Bronchial epithelial cell (primary cell): ENCODE measurements around the gene YEATS2. TPM values are rescaled to one million over a fixed set of nuclear protein-coding genes. Genes with fewer than 3 reads are reported as not detected.

Experiments
- DNase-seq: peaks from one replicate; pipeline ENCODE4 v3.0.0-alpha.2; 2010; ENCODE audit warnings: low read depth
- FAIRE-seq: peaks from 2 replicates; lab custom pipeline; 2011; peaks lifted over from hg19 to GRCh38; lab: Jason Lieb, UNC
- H3K27me3 ChIP-seq: 2 replicates; pipeline ENCODE4 v1.5.1; 2011; ENCODE audit warnings: low read length; ENCODE audit not compliant: control insufficient read depth, insufficient read depth
- H3K36me3 ChIP-seq: 2 replicates; pipeline ENCODE4 v1.5.1; 2011; ENCODE audit warnings: low read length; ENCODE audit not compliant: control insufficient read depth, insufficient read depth
- H3K4me3 ChIP-seq: 2 replicates; pipeline ENCODE4 v1.5.1; 2011; ENCODE audit warnings: mild to moderate bottlenecking, low read depth, low read length, control low read depth
- CTCF ChIP-seq: IDR thresholded peaks from 2 replicates; pipeline ENCODE4 v1.5.1; 2011; ENCODE audit warnings: mild to moderate bottlenecking, moderate library complexity, low read length, control low read depth, inconsistent platforms; ENCODE audit not compliant: insufficient read depth, severe bottlenecking
- total RNA-seq: library from RNA; depleted of rRNA; stranded (reverse); fragments of >200 nt; gene quantifications from 2 replicates; pipeline ENCODE4 v1.2.1, GENCODE V29; 2014

YEATS2 gene
- total RNA-seq, 1 donor from 2014 or later, result 18.2 TPM

DNA sequence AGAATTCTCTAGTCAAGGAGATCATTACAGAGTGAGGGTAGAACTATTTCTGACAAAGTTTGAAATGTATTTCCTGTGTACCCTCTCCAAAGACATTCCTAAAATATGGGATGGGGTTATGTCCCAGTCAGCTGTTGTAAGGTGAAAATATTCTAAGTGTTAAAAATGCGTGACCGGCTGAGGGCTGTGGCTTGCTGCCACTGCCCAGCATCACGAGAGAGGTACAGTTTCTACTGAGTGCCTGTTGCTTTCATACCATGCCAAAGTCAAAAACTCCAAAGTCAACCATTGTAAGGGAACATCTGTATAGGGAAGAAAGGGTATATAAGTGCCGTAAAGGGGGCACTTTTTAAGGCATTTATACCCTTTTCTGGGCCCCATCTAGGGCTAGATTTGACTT, 96.9 kb downstream of the YEATS2 start:
- DNase-seq, result no peak
- no peak for FAIRE-seq
- Histone ChIP-seq H3K27me3 (no peaks in the 10 kb centered on the region), H3K4me3 (no peak overlapping the region), H3K36me3 (peaks cover 20% of the 10 kb centered on the region)
- no peak for TF ChIP-seq CTCF

DNA sequence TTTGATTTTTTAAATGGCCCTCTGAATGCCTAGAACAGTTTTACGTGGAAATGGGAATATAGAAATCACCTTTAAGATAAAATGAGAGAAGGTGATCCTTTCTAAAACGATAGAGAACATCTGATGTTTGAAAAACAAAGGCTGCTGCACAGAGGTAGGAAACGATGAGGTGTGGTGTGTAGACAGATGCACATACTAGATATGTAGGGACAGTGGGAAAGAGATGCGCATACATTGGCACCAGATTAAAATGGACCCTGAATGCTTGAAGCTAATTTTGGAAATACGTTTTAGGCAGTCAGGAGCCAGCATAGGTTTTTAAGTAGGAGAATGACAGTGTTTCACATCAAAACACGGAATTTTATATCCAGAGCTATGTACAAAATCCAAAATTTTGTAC, 98.8 kb downstream of the YEATS2 start:
- DNase-seq (no peak), FAIRE-seq (no peak)
- no peak for TF ChIP-seq CTCF
- no peaks in the 10 kb centered on the region for H3K27me3 ChIP-seq
- H3K4me3 ChIP-seq, result no peak overlapping the region
- H3K36me3 ChIP-seq, result peaks cover 20% of the 10 kb centered on the region

GRCh38 chr3:183797996-183798395, 100.4 kb downstream of the YEATS2 start:
- H3K27me3 ChIP-seq, result no peaks in the 10 kb centered on the region
- DNase-seq, result no peak
- TF ChIP-seq CTCF, result no peak
- no peak overlapping the region for H3K4me3 ChIP-seq
- no peak for FAIRE-seq
- peaks cover 26% of the 10 kb centered on the region for H3K36me3 ChIP-seq

GRCh38 chr3:183799461-183799860, 101.9 kb downstream of the YEATS2 start:
- no peak for TF ChIP-seq CTCF
- H3K36me3 ChIP-seq, result peaks cover 29% of the 10 kb centered on the region
- no peak overlapping the region for H3K4me3 ChIP-seq
- no peaks in the 10 kb centered on the region for H3K27me3 ChIP-seq
- no peak for DNase-seq
- no peak for FAIRE-seq

DNA sequence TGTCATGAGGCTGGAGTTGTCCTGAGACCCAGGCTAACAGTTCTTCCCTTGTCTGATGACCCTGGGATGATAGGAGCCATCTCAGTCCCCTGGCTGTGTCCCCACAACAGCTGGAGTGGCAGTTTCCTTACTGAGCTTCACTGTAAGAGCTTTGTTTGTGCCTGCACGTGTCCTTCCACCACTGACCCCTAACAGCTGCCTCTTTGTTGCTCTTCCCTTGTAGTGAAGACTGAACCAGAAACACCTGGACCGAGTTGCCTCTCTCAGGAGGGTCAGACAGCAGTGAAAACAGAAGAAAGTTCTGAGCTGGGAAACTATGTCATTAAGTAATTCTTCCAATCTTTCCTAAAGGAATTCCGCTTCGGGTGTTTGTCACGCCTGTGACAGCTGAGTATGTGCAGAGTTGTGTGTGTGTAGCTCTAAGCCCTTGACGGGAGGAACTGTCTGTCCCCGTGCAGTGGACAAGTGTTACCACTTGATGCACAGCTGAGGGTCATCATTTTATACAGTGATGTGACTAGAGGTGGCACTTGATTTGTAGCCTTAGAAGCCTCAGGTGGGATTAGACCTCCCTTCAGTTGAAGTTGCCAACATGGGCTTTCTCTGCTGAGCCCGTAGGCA, 102.8 kb downstream of the YEATS2 start:
- Histone ChIP-seq H3K36me3 (peaks cover 29% of the 10 kb centered on the region), H3K4me3 (no peak overlapping the region), H3K27me3 (no peaks in the 10 kb centered on the region)
- DNase-seq (no peak), FAIRE-seq (no peak)
- TF ChIP-seq CTCF, result no peak

DNA sequence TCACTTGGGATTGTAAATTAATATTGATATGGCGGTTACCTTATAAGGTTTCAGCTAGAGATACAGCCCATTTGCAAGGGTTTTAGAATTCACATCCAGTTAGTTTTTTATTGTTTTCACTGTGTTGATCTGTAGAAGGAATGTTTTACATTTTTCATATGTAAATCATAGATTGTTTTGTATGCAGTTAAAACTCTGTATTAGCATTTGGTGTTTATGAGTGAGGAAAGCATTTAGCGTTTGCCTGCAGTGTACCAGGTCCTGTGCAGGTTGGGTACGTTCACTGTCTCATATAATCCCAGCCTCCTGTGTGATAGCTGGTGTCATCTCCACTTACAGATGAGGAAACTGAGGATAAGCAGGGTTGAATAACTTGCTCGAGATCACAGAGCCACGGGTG, 104.0 kb downstream of the YEATS2 start:
- Histone ChIP-seq H3K4me3 (no peak overlapping the region), H3K27me3 (no peaks in the 10 kb centered on the region), H3K36me3 (peaks cover 28% of the 10 kb centered on the region)
- DNase-seq, result no peak
- TF ChIP-seq CTCF, result no peak
- no peak for FAIRE-seq
